ENCODE data around the gene PCDHGA3. TPM values are rescaled to one million over a fixed set of nuclear protein-coding genes. Genes with fewer than 3 reads are reported as not detected.

PCDHGA3 gene
- total RNA-seq, 1 experiment from 2014 or later: not detected

DNA sequence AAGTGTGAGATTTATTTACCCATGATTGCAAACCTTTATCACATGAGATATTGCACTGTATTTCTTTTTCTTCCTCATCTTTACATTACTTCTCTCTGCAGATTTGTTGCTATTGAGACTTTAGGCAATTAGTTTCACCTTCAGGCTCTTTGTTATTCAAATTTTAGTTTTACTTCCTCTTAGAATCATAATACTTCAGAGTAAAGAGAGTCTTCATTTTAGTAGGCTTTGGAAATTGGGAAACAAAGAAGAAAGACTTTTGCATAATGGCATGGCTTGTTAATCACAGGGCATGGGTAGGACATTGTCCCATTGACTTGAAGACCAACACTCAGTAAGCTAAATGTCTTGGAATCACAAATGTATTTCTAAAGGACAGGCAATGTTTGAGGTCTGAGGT is 19.1 kb downstream of the PCDHGA3 start:
- Histone ChIP-seq H3K27ac (ENCODE audit: low read length) (no peak overlapping the region), H3K27me3 (ENCODE audit: control insufficient read depth, insufficient read depth, low read length) (no peaks in the 10 kb centered on the region), H3K36me3 (ENCODE audit: control insufficient read depth, insufficient read depth, low read length) (no peaks in the 10 kb centered on the region), H3K4me3 (ENCODE audit: low read depth in 2 of 2, low read length in 2 of 2) (no peak overlapping the region), H3K9me3 (ENCODE audit: control insufficient read depth, insufficient read depth, low read depth, low read length) (peaks cover 13% of the 10 kb centered on the region; the same call in 1 of the 2 replicates), H3K4me1 (ENCODE audit: control insufficient read depth, insufficient read depth, low read length) (no peaks in the 10 kb centered on the region)
- in situ Hi-C loops (cut with HindIII; ENCODE audit: low pct_unique_long_range_greater_than_20kb, low sequenced_read_pairs): no loop called here
- intact Hi-C loops (cut with micrococcal nuclease; ENCODE audit: unreplicated experiment): loop anchor here (10.0 kb wide), 1 partner anchor 52 kb away; the partner anchor contains the start of genes PCDHGA10 and PCDHGB7
- DNase-seq (ENCODE audit: low read depth, low spot score) (no peak), ATAC-seq (no peak)
- ChIA-PET CTCF (no interaction called here), POLR2A (no interaction called here)
- BruUV-seq (replicated peaks): no TSS peak
- TF ChIP-seq, protein P1, sequence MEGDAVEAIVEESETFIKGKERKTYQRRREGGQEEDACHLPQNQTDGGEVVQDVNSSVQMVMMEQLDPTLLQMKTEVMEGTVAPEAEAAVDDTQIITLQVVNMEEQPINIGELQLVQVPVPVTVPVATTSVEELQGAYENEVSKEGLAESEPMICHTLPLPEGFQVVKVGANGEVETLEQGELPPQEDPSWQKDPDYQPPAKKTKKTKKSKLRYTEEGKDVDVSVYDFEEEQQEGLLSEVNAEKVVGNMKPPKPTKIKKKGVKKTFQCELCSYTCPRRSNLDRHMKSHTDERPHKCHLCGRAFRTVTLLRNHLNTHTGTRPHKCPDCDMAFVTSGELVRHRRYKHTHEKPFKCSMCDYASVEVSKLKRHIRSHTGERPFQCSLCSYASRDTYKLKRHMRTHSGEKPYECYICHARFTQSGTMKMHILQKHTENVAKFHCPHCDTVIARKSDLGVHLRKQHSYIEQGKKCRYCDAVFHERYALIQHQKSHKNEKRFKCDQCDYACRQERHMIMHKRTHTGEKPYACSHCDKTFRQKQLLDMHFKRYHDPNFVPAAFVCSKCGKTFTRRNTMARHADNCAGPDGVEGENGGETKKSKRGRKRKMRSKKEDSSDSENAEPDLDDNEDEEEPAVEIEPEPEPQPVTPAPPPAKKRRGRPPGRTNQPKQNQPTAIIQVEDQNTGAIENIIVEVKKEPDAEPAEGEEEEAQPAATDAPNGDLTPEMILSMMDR (IDR thresholded peaks at IDR 0.05): no peak
- TF ChIP-seq TCF7L2 (IDR thresholded peaks at IDR 0.05; ENCODE audit: low read depth, low read length) (no peak), REST (IDR thresholded peaks at IDR 0.05; ENCODE audit: insufficient read depth in 1 of 2, low read depth in 2 of 2, low read length in 1 of 2) (no peak), SIN3A (IDR thresholded peaks at IDR 0.05; ENCODE audit: borderline replicate concordance, insufficient read depth, low read depth, low read length) (no peak), POLR2AphosphoS5 (IDR thresholded peaks at IDR 0.05; ENCODE audit: low read depth, low read length) (no peak)

GRCh38 chr5:141363952-141364660 is 20.5 kb downstream of the PCDHGA3 start, which contains the start of gene PCDHGA5:
TSS of gene PCDHGA5 (plus strand) at chr5:141364162. CDS start at chr5:141364331, 169 bp downstream.
- no peaks in the 10 kb centered on the region for H3K27me3 ChIP-seq (ENCODE audit: control insufficient read depth, insufficient read depth, low read length)
- no peak for DNase-seq (ENCODE audit: low read depth, low spot score)
- POLR2A ChIA-PET: no interaction called here
- H3K4me3 ChIP-seq (ENCODE audit: low read depth in 2 of 2, low read length in 2 of 2): no peak within 1 kb of the TSS
- BruUV-seq (replicated peaks): no TSS peak
- intact Hi-C loops (cut with micrococcal nuclease; ENCODE audit: unreplicated experiment) (loop anchor here (10.0 kb wide), 1 partner anchor 51 kb away; the partner anchor contains the start of genes PCDHGA10 and PCDHGB7), in situ Hi-C loops (cut with HindIII; ENCODE audit: low pct_unique_long_range_greater_than_20kb, low sequenced_read_pairs) (no loop called here)
- H3K27ac ChIP-seq (ENCODE audit: low read length): no peak within 1 kb of the TSS
- peaks cover 13% of the 10 kb centered on the region; the same call in 1 of the 2 replicates for H3K9me3 ChIP-seq (ENCODE audit: control insufficient read depth, insufficient read depth, low read depth, low read length)
- H3K36me3 ChIP-seq (ENCODE audit: control insufficient read depth, insufficient read depth, low read length): no peaks in the 10 kb centered on the region
- CTCF ChIA-PET: interaction anchor here (1.5 kb wide), 1 partner anchor 14 kb away, joined by 6 read pairs; the partner anchor contains the start of gene PCDHGB1
- ATAC-seq: no peak
- no peaks in the 10 kb centered on the region for H3K4me1 ChIP-seq (ENCODE audit: control insufficient read depth, insufficient read depth, low read length)
- TF ChIP-seq REST (IDR thresholded peaks at IDR 0.05; ENCODE audit: insufficient read depth in 1 of 2, low read depth in 2 of 2, low read length in 1 of 2): no peak
- no peak for TF ChIP-seq POLR2AphosphoS5 (IDR thresholded peaks at IDR 0.05; ENCODE audit: low read depth, low read length)
